GM18868 (cell line): ENCODE data around the gene GUCA2A.

Source experiments
- ATAC-seq: cut with Tn5 transposase; IDR thresholded peaks from one replicate; pipeline ENCODE4 v1.9.1; 2021; ENCODE audit warnings: mild to moderate bottlenecking, moderate library complexity; ENCODE audit not compliant: unreplicated experiment

Gene GUCA2A

GRCh38 chr1:42177541-42177981 lies 13.0 kb upstream of the GUCA2A start:
- no peak for ATAC-seq

- no peak for ATAC-seq
Measured at GRCh38 chr1:42176902-42177519, 12.5 kb upstream of the GUCA2A start.

GRCh38 chr1:42175314-42176054 lies 10.9 kb upstream of the GUCA2A start:
- ATAC-seq = no peak

- ATAC-seq = no peak
Measured at GRCh38 chr1:42173961-42174735, 9.6 kb upstream of the GUCA2A start.

GRCh38 chr1:42173155-42173933 lies 8.8 kb upstream of the GUCA2A start:
- no peak for ATAC-seq

- ATAC-seq = no peak
Measured at GRCh38 chr1:42172381-42173133, 8.0 kb upstream of the GUCA2A start.

- no peak for ATAC-seq
Measured at GRCh38 chr1:42171679-42172266, 7.2 kb upstream of the GUCA2A start.

- ATAC-seq = no peak
Measured at GRCh38 chr1:42170779-42171621, 6.5 kb upstream of the GUCA2A start.

GRCh38 chr1:42168763-42169162 lies 4.2 kb upstream of the GUCA2A start:
- ATAC-seq = no peak

- no peak for ATAC-seq
Measured at GRCh38 chr1:42168391-42168670, 3.8 kb upstream of the GUCA2A start.

- ATAC-seq = no peak
Measured at GRCh38 chr1:42167611-42168390, 3.3 kb upstream of the GUCA2A start.

GRCh38 chr1:42165511-42166210 lies 1.1 kb upstream of the GUCA2A start:
- no peak for ATAC-seq

GRCh38 chr1:42163536-42164503 lies 725 bp downstream of the GUCA2A start:
- no peak for ATAC-seq

GRCh38 chr1:42163114-42163513 lies 1.4 kb downstream of the GUCA2A start:
- ATAC-seq = no peak

- ATAC-seq = no peak
Measured at GRCh38 chr1:42162181-42162580, 2.4 kb downstream of the GUCA2A start.

GRCh38 chr1:42158189-42158588 lies 6.4 kb downstream of the GUCA2A start:
- ATAC-seq = no peak

- no peak for ATAC-seq
Measured at GRCh38 chr1:42157667-42158066, 6.9 kb downstream of the GUCA2A start.
